K562 treated with DMSO at 1 percent for 24 hours (cell line): ENCODE measurements around the gene KIAA0930. TPM values are rescaled to one million over a fixed set of nuclear protein-coding genes. Genes with fewer than 3 reads are reported as not detected.

Experiments used
- total RNA-seq: library from RNA; unstranded; fragments of 300-600 nt; gene quantifications from 2 replicates; pipeline ENCODE4 v1.2.3, GENCODE V29; 2022; ENCODE audit warnings: low read depth; ENCODE audit not compliant: insufficient read depth

The KIAA0930 gene
- 12.4 and 12.5 TPM in 2 replicates for total RNA-seq

DNA sequence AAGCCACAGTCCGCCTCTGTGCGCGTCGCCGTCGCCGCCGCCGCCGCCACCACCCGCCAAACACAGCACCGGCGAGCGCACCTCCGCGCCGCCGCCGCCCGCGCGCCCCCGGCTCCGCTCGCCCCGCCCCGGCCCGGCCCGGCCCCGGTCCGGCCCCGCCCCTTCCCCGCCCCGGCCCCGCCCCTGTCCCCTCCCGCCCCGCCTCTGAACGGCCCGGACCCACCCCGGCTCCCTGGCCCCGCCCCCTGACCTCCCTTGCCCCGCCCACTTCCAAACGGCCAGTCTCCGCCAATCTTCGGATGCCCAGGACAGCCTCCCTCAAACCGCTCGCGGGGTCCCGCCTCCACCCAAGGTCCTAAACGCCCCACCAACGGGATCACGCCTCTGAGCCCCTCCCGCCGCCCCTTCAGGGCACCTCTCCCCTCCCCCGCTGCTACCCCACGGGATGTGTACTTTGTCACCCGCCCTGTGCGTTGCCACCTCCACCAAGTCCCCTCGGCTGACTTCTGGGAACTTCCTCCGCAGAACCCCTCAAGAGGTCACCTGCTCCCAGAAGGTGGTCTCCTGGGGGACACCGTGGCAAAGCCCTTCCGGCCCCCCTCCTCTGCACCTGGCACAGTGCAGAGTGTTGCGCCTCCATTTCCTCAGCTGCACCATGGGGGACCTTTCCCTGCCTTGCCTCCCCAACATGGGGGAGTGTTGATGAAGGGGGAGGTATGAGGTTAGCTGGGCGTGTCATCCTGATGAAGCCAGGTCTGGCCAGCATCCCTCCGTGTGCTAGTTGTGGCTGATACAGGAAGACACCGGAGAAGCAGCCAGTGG lies at the start of gene KIAA0930:
TSS of gene KIAA0930 (minus strand) at position 85 of the 822 bp plus-strand sequence. CDS start 191 bp downstream, outside the sequence.

DNA sequence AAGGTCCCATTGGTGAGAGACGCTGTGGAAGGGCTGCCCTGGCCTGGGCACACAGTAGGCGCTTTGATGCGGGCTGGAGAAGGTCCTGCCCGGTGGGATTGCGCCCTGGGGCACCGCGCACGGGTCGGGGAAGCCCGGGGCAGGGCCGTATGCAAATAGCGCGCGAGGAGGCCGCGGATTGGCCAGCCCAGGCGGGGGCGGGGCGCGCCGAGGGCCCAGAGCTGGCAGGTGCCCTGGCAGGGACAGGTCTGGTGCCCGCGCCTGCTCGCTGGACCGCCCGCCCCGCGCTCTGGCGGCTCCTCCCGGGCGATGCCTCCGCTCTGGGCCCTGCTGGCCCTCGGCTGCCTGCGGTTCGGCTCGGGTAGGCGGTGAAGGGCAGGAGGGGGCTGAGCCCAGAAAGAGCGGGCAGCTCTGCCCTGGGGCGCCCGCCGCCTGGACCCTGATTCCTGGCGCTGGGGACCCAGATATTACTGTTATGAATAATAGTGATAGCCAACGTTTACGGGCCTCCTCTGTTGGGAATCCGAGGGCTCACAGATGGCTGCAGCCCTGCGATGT lies 44.1 kb upstream of the KIAA0930 start, which contains the start of gene UPK3A:
TSS of gene UPK3A (plus strand) at position 245 of the 558 bp plus-strand sequence. CDS start at position 310, 65 bp downstream.

DNA sequence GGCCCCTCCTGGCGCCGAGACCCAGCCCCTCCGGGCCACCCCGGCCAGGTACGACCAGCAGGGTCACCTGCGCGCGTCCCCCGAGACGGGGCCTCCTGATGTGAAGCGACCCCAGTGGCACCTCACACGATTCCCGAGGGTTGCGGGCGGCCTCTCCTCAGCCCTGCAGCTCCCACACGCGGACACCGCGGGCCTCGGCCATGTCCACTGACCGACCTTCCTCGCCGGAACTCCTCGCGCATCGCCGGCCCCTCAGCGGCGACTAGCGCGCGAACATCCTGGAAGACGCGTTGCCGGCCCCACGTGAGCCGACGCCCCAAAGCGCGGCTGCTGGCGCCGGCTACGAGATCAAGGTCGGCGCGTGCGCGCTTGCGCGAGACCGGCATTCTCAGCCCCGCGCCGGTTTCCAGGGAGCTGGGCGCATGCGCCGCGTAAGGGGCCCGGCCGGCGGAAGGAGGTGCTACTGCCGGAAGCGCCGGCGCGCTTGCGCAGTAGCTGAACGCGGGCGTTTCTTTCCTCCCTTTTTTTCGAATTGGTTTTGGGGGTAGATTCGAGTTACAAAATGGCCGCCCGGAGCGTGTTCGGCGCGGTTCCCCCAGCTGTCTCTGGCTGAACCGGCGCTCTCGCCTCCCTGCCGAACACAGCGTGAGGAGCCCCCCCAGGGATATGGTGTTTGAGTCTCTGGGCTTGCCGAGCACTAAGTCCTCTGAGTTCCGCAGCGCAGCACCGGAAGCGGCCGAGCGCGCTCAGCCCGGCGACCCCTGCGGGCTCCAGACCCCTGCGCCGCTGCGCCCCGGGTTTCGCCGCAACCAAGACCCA lies 77.0 kb downstream of the KIAA0930 start, which contains the start of gene NUP50:
TSS of gene NUP50 (plus strand) at position 475 of the 819 bp plus-strand sequence. CDS start 4,253 bp downstream, outside the sequence.

Other genes with a start within 250 kb of the KIAA0930 start
- not detected in 2 replicates for gene PHF21B, start 230.9 kb downstream of the KIAA0930 start, total RNA-seq
- gene NUP50, start 77.0 kb downstream of the KIAA0930 start, total RNA-seq, result 45.7 and 51.7 TPM in 2 replicates
- not detected in 2 replicates for gene UPK3A, start 44.1 kb upstream of the KIAA0930 start, total RNA-seq
- gene FAM118A, start 69.0 kb upstream of the KIAA0930 start, total RNA-seq, result 47.2 and 60.2 TPM in 2 replicates
- gene SMC1B, start 172.7 kb upstream of the KIAA0930 start, total RNA-seq, result not detected in 2 replicates
- not detected in 2 replicates for gene RIBC2, start 172.8 kb upstream of the KIAA0930 start, total RNA-seq